ENCODE measurements around the gene TUBGCP6.

The TUBGCP6 gene

DNA sequence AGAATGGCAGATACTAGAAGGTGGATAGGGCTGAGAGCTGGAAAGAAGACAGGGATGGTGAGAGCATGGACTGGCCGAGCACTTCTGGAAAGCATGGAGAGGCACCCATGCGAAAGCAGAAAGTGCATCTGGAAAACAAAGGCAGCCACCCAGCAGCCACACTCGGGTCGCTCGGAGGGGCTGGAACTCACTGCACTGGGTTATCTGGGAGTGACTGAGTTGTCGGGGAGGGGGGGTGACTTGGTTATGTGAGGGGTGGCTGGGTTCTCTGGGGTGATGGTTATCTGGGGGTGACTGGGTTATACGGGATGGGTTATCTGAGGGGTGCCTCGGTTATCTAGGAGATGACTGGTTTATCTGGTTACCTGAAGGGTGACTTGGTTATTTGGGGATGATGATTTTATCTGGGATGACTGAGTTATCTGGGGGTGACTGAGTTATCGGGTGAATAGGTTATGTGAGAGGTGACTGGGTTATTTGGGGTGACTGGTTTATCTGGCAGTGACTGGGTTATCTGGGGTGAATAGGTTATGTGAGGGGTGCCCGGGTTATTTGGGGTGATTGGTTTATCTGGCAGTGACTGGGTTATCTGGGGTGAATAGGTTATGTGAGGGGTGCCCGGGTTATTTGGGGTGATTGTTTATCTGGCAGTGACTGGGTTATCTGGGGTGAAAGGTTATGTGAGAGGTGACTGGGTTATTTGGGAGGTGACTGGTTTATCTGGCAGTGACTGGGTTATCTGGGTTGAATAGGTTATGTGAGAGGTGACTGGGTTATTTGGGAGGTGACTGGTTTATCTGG, 76.9 kb downstream of the TUBGCP6 start:
- no peak for DNase-seq

Measured in CD4-positive, alpha-beta T cell treated with Interleukin-15 for 1 hour (primary cell).